GM10248 (cell line): ENCODE results near the gene MTA1.

ENCODE experiments used
- CTCF ChIA-PET: fragments of 300-600 bp; sonication (Branson Sonifier 250); formaldehyde crosslinking; extraction: SDS; loops from one replicate; lab custom pipeline; 2021; ENCODE audit warnings: antibody characterized with exemption; lab: Yijun Ruan, JAX
- POLR2A ChIA-PET: fragments of 350-650 bp; sonication (Branson Sonifier 250); formaldehyde crosslinking; extraction: SDS; loops from one replicate; lab custom pipeline; 2020; ENCODE audit warnings: antibody characterized with exemption; lab: Yijun Ruan, JAX
- DNase-seq: peaks from one replicate; pipeline ENCODE4 v3.0.0; 2012; ENCODE audit errors: extremely low spot score
- CTCF ChIP-seq: IDR thresholded peaks from 2 replicates; pipeline ENCODE4 v1.5.1; 2012; ENCODE audit warnings: mild to moderate bottlenecking, low read depth; ENCODE audit errors: extremely low read depth, missing control alignments, control extremely low read depth

MTA1 gene

GRCh38 chr14:105442125-105442524 lies 22.5 kb downstream of the MTA1 start:
- ChIA-PET CTCF (interaction anchor here (1.0 to 1.7 kb wide), 3 partner anchors 39 to 976 kb away, joined by 3 to 4 read pairs (median 4); no protein-coding TSS in a partner anchor), POLR2A (no interaction called here)
- DNase-seq = no peak
- TF ChIP-seq CTCF = no peak

- TF ChIP-seq CTCF = no peak
- no peak for DNase-seq
- POLR2A ChIA-PET = no interaction called here
- CTCF ChIA-PET = interaction anchor here (1.2 to 1.7 kb wide), 2 partner anchors 38 to 975 kb away, joined by 3 to 4 read pairs; no protein-coding TSS in a partner anchor
Measured at GRCh38 chr14:105442834-105443233, 23.2 kb downstream of the MTA1 start.

DNA sequence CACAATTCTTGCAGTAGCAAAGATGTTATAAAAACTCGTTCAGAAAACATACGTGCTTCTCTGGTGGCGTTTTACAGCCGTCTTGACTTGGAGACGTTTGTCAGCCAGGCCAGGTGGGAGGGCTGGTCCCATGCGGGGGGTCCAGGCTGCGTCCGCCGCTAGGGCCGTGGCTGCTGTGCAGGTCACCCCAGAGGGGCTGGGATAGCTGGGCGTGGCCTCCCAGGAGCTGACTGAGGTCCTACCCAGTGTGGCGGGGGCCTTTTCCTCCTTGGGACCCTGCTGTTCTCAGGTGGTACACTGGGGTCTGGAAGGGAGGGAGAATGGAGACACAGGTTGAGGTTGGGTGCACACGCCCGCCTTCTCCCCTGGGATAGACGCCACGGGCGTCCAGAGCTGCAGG lies 25.2 kb downstream of the MTA1 start:
- no peak for DNase-seq
- ChIA-PET CTCF (no interaction called here), POLR2A (no interaction called here)
- no peak for TF ChIP-seq CTCF

DNA sequence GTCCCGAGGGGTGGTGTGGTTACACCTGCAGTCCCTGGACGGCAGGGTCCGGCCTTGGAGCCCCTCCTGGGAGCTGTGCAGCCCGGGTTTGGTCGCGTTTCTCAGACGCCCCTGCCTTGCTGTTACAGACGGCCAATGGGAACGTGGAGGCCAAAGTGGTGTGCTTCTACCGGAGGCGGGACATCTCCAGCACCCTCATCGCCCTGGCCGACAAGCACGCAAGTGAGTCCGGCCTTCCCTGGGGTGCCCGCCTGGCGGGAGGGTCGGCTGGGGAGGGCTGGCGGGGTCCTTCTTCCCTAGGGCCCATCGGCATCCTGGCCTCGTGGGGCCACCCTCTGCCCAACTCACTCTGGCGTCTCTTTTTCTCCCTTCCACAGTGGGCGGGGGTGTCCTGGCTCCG lies 25.7 kb downstream of the MTA1 start:
- CTCF ChIA-PET = no interaction called here
- POLR2A ChIA-PET = no interaction called here
- TF ChIP-seq CTCF = no peak
- no peak for DNase-seq

GRCh38 chr14:105445901-105446845 lies 26.5 kb downstream of the MTA1 start:
- ChIA-PET POLR2A (no interaction called here), CTCF (interaction anchor here (1.5 to 2.3 kb wide), 3 partner anchors 9 to 356 kb away, joined by 3 to 7 read pairs (median 4); no protein-coding TSS in a partner anchor)
- no peak for TF ChIP-seq CTCF
- no peak for DNase-seq

GRCh38 chr14:105446971-105447370 lies 27.3 kb downstream of the MTA1 start:
- CTCF ChIA-PET = interaction anchor here (1.5 to 2.3 kb wide), 4 partner anchors 9 to 357 kb away, joined by 3 to 9 read pairs (median 6); no protein-coding TSS in a partner anchor
- no peak for TF ChIP-seq CTCF
- POLR2A ChIA-PET = no interaction called here
- DNase-seq = no peak
